Measurements from ENCODE around the gene JMJD4.

Gene JMJD4

DNA sequence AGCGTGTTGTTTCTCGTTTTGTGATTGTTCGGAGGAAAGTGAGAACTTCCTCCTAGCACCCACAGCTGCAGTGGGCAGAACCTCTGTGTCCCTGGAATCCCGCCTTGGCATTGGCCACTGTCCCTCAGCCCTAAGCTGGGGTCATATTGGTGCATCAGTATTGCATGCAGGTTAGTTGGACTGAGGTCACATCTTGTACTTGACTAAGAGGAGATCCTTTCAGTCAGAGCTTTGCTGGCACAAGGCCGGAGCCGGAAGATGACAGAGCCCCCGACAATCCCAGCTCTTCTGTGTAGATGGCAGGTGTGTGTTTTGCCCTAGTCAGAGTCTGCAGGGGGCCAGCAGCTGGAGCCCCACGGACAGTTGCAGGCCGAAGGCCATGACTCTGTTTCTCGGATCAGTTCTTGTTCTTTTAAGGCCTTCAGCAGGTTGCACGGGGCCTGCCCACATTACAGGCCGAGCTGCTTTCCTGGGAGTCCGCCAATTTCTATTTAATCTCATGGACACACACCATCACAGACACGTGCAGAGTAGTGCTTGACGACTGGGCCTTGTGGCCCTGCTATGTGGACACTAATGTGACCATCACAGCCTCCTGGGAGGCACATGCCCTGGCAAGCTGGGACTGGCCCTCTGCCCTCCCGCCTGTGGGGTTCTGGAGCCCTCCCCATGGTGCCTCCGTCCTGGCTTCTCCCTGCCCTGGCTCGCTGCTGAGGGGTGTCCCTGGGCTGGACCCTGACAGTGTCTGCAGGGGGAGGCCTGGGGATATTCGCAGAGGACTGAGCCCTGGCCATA is 15.0 kb upstream of the JMJD4 start:
- no peak for DNase-seq (ENCODE audit: low read depth in 2 of 2)

DNA sequence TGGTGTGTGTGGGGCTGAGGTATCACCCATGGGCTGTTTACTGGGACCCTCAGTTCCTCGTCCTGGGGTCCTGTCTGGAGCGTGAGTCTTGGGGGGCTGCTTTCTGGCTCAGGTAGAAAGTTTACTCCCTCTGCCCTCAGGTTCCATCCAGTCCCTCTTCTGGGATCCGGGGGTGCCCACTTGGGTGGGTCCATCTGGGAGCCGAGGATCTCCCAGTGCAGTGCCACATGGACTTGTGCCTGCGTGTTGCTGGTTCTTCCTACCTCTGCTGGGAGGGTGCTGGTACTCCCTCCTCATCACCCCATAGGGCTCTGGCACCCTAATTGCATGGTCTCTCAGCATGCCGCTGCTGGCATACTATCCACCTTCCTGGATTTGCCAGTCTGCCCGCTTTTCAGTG is 14.1 kb upstream of the JMJD4 start:
- no peak for DNase-seq (ENCODE audit: low read depth in 2 of 2)

- no peak for DNase-seq (ENCODE audit: low read depth in 2 of 2)
Observed at GRCh38 chr1:227748496-227749182, 13.5 kb upstream of the JMJD4 start.

GRCh38 chr1:227747948-227748495 is 12.9 kb upstream of the JMJD4 start:
- no peak for DNase-seq (ENCODE audit: low read depth in 2 of 2)

DNA sequence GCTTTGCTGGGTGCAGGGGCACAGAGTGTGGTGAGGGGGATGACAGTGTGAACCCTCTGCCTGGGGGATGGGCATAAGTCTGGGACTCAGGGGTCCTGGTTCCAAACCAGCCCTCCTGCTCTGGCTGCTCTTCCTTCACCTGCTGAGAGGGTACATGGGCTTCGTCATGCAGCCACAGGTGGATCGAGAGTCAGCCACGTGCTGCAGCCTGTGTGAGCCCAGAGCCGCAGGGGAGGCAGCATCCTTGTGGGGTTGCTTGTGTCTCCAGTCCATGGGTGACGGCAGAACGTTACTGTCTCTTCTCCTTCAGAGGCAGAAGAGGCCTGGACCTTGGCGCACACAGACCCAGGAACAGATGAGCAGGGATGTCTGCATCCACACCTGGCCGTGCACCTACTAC is 12.3 kb upstream of the JMJD4 start:
- no peak for DNase-seq (ENCODE audit: low read depth in 2 of 2)

- no peak for DNase-seq (ENCODE audit: low read depth in 2 of 2)
Observed at GRCh38 chr1:227746676-227747075, 11.6 kb upstream of the JMJD4 start.

- no peak for DNase-seq (ENCODE audit: low read depth in 2 of 2)
Observed at GRCh38 chr1:227745568-227746265, 10.6 kb upstream of the JMJD4 start.

GRCh38 chr1:227744668-227745067 is 9.6 kb upstream of the JMJD4 start:
- no peak for DNase-seq (ENCODE audit: low read depth in 2 of 2)

- DNase-seq (ENCODE audit: low read depth in 2 of 2) = no peak
Observed at GRCh38 chr1:227742738-227743715, 7.9 kb upstream of the JMJD4 start.

- no peak for DNase-seq (ENCODE audit: low read depth in 2 of 2)
Observed at GRCh38 chr1:227741166-227741870, 6.2 kb upstream of the JMJD4 start.

DNA sequence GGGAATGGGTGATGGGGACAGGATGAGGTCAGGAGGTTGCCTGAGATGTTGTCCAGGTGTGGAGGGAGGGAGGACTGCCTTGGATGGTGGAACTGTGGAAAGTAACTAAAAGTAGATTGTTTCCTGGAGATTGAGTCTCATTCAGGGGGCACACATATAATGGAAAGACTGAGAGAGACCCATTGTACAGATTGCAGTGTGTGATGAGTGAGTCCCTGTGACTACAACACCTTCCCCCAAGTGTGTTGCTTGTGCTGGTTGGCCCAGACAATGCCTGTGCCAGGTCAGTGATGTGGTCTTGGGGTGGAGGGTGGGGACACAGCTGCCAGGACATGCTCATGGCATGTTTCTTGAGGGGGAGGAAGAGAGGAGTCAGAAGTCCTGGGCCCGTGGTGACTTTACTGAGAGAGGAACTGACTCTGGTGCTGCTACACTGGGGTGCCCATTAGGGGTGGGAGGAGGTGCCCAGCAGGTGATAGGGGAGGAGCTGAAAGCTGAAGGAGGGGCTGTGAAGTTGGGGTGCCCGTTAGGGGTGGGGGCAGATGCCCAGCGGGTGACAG is 5.4 kb upstream of the JMJD4 start:
- DNase-seq (ENCODE audit: low read depth in 2 of 2) = no peak

- DNase-seq (ENCODE audit: low read depth in 2 of 2) = no peak
Observed at GRCh38 chr1:227739636-227740035, 4.5 kb upstream of the JMJD4 start.

GRCh38 chr1:227738820-227739219 is 3.7 kb upstream of the JMJD4 start:
- DNase-seq (ENCODE audit: low read depth in 2 of 2) = no peak

DNA sequence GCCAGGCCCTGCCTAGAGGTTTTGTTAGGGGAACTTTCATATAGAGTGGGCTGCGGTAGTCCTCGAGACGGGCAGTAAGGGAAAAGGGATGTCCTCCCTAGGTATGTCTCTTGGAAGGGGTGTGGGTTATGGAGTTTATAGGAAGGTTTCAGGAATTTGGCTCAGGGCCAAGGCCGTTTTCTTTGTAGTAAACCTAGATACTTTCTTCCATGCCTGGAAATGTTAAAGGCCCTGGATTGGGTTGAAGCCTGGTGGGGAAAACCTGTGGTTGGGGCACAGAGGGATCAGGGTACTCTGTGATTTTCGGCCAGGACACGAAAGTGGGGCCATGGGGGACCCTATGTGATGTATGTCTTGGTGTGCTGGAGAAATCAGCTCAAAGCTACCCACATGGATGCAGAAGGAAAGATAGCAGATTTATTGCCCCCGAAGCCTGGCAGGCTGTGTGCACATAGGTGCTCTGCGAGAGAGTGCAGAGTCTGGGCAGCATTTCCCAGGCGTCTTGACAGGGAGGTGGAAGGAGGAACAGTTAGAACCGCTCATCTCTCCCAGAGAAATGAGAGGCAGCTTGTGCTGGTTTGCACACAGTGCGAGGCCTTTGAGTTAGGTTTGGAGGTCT is 1.8 kb upstream of the JMJD4 start:
- no peak for DNase-seq (ENCODE audit: low read depth in 2 of 2)

DNA sequence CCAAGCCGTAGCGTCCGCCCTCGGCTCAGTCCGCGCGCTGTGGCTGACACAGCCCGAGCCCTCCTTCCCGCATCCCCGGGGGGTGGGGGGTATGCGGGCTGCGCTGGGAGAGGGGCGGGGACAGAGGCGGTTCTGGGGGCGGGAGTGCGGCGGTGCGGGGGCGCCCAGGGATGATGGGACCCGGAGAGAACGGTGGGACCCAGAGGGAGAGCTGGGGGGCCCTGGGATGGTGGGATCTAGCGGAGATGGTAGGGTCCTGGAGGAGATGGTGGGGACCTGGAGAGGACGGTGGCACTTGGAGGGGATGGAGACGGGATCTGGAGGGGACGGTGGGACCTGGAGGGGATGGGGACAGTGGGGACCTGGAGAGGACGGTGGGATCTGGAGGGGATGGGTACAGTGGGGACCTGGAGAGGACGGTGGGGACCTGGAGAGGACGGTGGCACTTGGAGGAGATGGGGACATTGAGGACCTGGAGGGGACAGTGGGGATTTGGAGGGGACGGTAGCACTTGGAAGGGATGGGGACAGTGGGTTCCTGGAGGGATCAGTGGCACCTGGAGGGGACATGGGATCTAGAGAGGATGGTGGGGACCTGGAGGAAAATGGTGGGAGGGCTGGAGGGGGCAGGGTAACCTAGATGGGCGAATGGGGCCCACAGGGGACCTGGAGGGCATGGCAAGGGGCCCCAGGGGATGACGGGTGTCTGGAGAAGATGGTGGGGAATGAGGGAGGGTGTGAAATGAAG is 610 bp upstream of the JMJD4 start:
- no peak for DNase-seq (ENCODE audit: low read depth in 2 of 2)

DNA sequence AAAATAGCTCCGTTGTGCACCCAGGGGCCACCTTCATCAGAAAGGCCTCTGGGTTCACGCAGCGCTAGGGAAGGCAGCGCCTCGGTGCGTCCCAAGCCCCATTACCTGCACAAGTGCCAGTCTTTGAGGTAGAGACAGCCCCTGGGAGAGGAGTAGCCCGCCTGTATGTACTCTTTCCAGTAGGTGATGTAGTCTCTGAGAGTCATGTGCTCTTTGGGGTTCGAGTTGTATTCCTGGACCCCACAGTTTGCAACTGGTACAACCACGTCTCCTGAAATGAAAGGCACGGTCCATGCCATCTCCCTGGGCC is 601 bp downstream of the JMJD4 start:
- no peak for DNase-seq (ENCODE audit: low read depth in 2 of 2)

DNA sequence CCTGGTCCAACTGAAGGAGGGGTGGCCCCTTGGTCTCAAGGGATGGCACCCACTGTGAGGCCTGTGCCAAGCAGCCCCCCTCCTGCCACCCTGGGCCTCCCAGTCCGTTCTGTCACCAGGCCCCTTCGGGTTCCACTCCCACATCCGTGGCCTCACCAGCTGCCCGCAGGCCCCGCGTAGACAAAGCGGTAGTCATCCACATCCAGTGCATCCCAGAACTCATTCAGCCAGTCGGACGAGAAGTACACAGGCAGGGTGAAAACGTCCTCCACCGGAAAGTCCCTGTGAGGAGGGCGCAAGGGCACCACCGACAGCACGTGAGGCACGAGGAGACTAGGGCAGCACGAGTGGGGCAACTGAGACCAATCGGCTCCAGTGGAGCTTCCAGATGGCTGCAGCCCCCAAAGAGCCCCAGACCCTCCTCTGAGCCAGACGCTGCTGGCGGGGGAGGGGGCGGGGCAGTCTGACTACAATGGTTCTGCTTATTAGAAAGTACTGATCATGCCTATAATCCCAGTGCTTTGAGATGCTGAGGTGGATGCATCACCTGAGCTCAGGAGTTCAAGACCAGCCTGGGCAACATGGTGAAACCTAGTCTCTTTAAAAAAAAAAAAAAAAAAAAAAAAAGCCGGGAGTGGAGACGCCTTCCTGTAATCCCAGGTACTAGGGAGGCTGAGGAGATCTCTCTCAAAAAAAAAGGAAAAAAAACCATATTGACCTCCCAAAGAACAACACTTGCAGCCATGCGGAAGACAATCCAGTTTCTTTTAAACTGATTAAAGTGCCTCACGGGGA is 1.2 kb downstream of the JMJD4 start:
- no peak for DNase-seq (ENCODE audit: low read depth in 2 of 2)

DNA sequence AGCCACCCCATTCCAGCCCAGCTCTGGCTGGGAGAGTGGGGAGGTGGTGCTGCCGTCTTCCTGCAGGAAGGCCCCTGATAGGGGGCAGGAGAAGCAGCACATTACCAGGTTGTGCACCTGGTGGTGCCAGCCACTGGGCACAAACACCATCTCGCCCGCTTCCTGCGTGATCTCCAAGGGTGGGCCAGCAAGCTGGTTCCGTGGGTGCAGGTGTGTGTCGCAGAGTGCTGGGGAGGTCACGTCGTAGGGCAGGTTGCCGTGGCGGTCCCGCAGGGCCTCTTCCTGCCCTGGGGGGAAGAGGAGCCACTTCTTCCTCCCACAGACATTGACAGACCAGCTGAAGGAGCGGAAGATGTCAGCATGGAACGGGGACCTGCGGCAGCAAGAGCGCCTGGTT is 1.8 kb downstream of the JMJD4 start:
- DNase-seq (ENCODE audit: low read depth in 2 of 2) = no peak

All from stimulated activated CD8-positive, alpha-beta memory T cell treated with anti-CD3 and anti-CD28 coated beads, Interleukin-7, amount 100 ng/mL, for 1 hour (primary cell).